Transverse colon (tissue), 4 donors: ENCODE results near the gene TTYH3. TPM values are rescaled to one million over a fixed set of nuclear protein-coding genes. Genes with fewer than 3 reads are reported as not detected.

Experiments
- DNase-seq: peaks from one replicate; pipeline ENCODE4 v3.0.0-alpha.2; 2019
- H3K27ac ChIP-seq, 4 donors: fragments of 200-600 bp; sonication (generic); 2 replicates each; pipeline ENCODE4 v1.5.1; 2016 to 2018; ENCODE audit warnings: inconsistent platforms in 4 of 4
- H3K27me3 ChIP-seq: fragments of 200-600 bp; sonication (generic); 2 replicates; pipeline ENCODE4 v1.5.1; 2017; ENCODE audit warnings: inconsistent platforms
- H3K36me3 ChIP-seq, 4 donors: fragments of 200-600 bp; sonication (generic); 2 replicates each; pipeline ENCODE4 v1.5.1; 2017 to 2019; ENCODE audit warnings: inconsistent platforms in 4 of 4
- H3K4me1 ChIP-seq, 4 donors: fragments of 200-600 bp; sonication (generic); 2 replicates each; pipeline ENCODE4 v1.5.1; 2017 to 2020; ENCODE audit warnings: inconsistent platforms in 4 of 4
- H3K4me3 ChIP-seq, 4 donors: fragments of 200-600 bp; sonication (generic); 1 replicate in 1 of 4; 2 replicates in 3 of 4; pipeline versions ENCODE4 v1.5.1 to v1.6.1; 2017 to 2019; ENCODE audit warnings: inconsistent platforms in 4 of 4
- H3K9me3 ChIP-seq, 2 donors: fragments of 200-600 bp; sonication (generic); 2 replicates each; pipeline ENCODE4 v1.5.1; 2017 to 2019; ENCODE audit warnings: inconsistent platforms in 2 of 2
- CTCF ChIP-seq, 5 experiments: fragments of 200-600 bp in 3 of 5; fragments of 450-650 bp in 2 of 5; sonication (generic) in 3 of 5; IDR thresholded peaks; 1 replicate in 2 of 5; 2 replicates in 3 of 5; pipeline ENCODE4 v1.5.1; 2016 to 2017; ENCODE audit warnings: antibody characterized with exemption in 5 of 5, inconsistent platforms in 3 of 5, mild to moderate bottlenecking in 2 of 5, moderate library complexity in 1 of 5
- EP300 ChIP-seq: sonication (generic); formaldehyde crosslinking; IDR thresholded peaks from one replicate; pipeline ENCODE4 v1.6.1; 2017; ENCODE audit warnings: antibody characterized with exemption, low read depth
- POLR2A ChIP-seq: fragments of 450-650 bp; IDR thresholded peaks from one replicate; pipeline ENCODE4 v1.6.1; 2016; ENCODE audit warnings: antibody characterized with exemption, mild to moderate bottlenecking, moderate library complexity
- POLR2AphosphoS5 ChIP-seq, 3 donors: sonication (generic); formaldehyde crosslinking; IDR thresholded peaks; one replicate each; pipeline ENCODE4 v1.6.1; 2016; ENCODE audit warnings: antibody characterized with exemption in 3 of 3
- WGBS, 2 donors: methylation state at CpG; one replicate each; pipeline ENCODE4 v1.1.5; 2018; ENCODE audit warnings: low coverage in 1 of 2; 5-methylcytosine and 5-hydroxymethylcytosine counted together
- in situ Hi-C, 4 donors: fragments of 200-750 bp; cut with MboI; loops; one replicate each; pipeline versions ENCODE4 v1.15.0 to v1.15.1; 2017; ENCODE audit warnings: low sequenced_read_pairs in 3 of 4, low pct_ligation_motif_present in 1 of 4, low pct_unique_long_range_greater_than_20kb in 1 of 4
- intact Hi-C: fragments of 100-400 bp; cut with DNase I; formaldehyde crosslinking; loops from one replicate; pipeline ENCODE4 v1.15.1; 2023; ENCODE audit warnings: low total_unique reads
- total RNA-seq, 4 donors: library from RNA; depleted of rRNA; stranded (reverse); fragments of >200 nt; gene quantifications; one replicate each; pipeline ENCODE4 v1.1.0, GENCODE V29; 2016

The TTYH3 gene
- total RNA-seq, 4 donors from 2014 or later = 11.2 to 43.6 (median 23.0) TPM

GRCh38 chr7:2603044-2603965 lies 28.5 kb upstream of the TTYH3 start:
- Histone ChIP-seq H3K4me1 (peaks cover 0 to 4% (median 0%) of the 10 kb centered on the region in 4 donors), H3K4me3 (no peak overlapping the region), H3K27ac (no peak overlapping the region), H3K9me3 (no peaks in the 10 kb centered on the region), H3K36me3 (peaks cover 0 to 13% (median 0%) of the 10 kb centered on the region in 4 donors), H3K27me3 (no peaks in the 10 kb centered on the region)
- in situ Hi-C loops = no loop called here
- WGBS, 2 donors = 88 to 91% methylated on average over 3 to 35 of the region's 35 CpGs
- no peak for TF ChIP-seq CTCF (IDR thresholded peaks at IDR 0.05)
- no peak for TF ChIP-seq EP300
- TF ChIP-seq POLR2A = no peak
- no peak for TF ChIP-seq POLR2AphosphoS5 (IDR thresholded peaks at IDR 0.05)
- intact Hi-C loops = no loop called here
- no peak for DNase-seq

DNA sequence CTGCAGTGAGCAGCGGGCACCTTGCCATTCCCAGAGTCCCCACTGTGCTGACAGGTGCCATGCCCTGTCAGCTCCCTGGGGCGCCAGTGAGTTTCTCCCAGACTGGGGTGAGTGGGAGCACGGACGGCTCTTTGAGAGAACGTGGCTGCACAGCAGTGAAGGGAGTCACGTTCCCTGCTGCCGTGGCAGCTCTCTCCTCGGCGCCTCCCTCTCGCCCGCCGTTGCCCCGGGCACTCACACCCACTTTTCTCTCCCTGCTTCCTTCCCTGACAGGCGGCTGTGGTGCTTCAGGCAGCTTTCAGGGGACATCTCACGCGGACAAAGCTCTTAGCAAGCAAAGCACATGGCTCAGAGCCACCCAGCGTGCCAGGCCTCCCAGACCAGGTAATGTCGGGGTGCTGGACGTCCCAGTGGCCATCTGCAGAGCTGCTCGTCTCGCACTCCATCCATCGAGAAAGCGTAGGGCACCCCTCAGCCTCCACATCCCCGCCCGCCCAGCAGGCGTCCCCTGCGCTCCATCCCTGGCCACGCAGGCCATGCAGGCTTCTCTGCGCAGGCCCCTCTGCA lies 27.1 kb upstream of the TTYH3 start:
- H3K9me3 ChIP-seq = no peaks in the 10 kb centered on the region
- intact Hi-C loops = no loop called here
- in situ Hi-C loops = no loop called here

GRCh38 chr7:2605608-2606538 lies 25.9 kb upstream of the TTYH3 start:
- no peaks in the 10 kb centered on the region for H3K9me3 ChIP-seq
- no peak overlapping the region for H3K27ac ChIP-seq
- no peaks in the 10 kb centered on the region for H3K27me3 ChIP-seq
- DNase-seq = no peak
- 91 to 100% methylated on average over 3 to 38 of the region's 38 CpGs for WGBS, 2 donors
- H3K4me1 ChIP-seq = peaks cover 0 to 4% (median 1%) of the 10 kb centered on the region in 4 donors
- H3K4me3 ChIP-seq = no peak overlapping the region
- no peak for TF ChIP-seq POLR2A
- TF ChIP-seq EP300 = no peak
- TF ChIP-seq POLR2AphosphoS5 (IDR thresholded peaks at IDR 0.05) = no peak
- TF ChIP-seq CTCF (IDR thresholded peaks at IDR 0.05) = no peak
- in situ Hi-C loops = no loop called here
- no peaks in the 10 kb centered on the region for H3K36me3 ChIP-seq
- intact Hi-C loops = no loop called here

More for the DNA sequence above, 27.1 kb upstream of the TTYH3 start:
- peaks cover 0 to 4% (median 1%) of the 10 kb centered on the region in 4 donors for H3K4me1 ChIP-seq
- no peak overlapping the region for H3K4me3 ChIP-seq
- no peak for DNase-seq
- H3K27ac ChIP-seq = no peak overlapping the region
- no peak for TF ChIP-seq EP300
- TF ChIP-seq POLR2AphosphoS5 (IDR thresholded peaks at IDR 0.05) = no peak
- no peak for TF ChIP-seq POLR2A
- TF ChIP-seq CTCF (IDR thresholded peaks at IDR 0.05) = no peak
- no peaks in the 10 kb centered on the region for H3K27me3 ChIP-seq
- WGBS, 2 donors = 93% methylated on average over 29 of the region's 29 CpGs; no CpG with 5 or more reads in 1 of the 2 donors
- H3K36me3 ChIP-seq = no peaks in the 10 kb centered on the region

DNA sequence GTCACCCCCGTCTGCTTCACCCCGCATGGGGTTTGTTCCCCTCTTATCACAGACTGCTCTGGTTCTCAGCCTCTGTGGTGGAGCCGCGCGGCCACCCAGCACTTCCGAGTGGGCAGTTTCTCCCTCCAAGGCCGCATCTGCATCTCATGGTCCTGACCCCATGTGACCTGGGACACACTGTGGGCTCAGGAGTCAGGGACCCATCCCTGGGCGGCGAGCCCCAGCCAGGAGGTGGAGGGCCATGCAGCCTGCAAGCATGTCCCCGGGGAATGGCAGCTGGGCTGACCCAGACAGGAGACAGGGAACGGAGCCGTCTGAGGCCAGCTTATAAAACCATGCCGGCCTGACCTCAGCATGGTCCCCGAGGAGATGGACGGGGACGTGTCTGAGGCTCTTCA lies 25.2 kb upstream of the TTYH3 start:
- WGBS, 2 donors = 88 to 100% methylated on average over 3 to 15 of the region's 16 CpGs
- TF ChIP-seq POLR2A (no peak), CTCF (IDR thresholded peaks at IDR 0.05) (no peak), POLR2AphosphoS5 (IDR thresholded peaks at IDR 0.05) (no peak), EP300 (no peak)
- H3K4me1 ChIP-seq = peaks cover 0 to 4% (median 1%) of the 10 kb centered on the region in 4 donors
- in situ Hi-C loops (no loop called here), intact Hi-C loops (no loop called here)
- no peak for DNase-seq
- no peaks in the 10 kb centered on the region for H3K27me3 ChIP-seq
- H3K9me3 ChIP-seq = no peaks in the 10 kb centered on the region
- H3K4me3 ChIP-seq = no peak overlapping the region
- H3K36me3 ChIP-seq = no peaks in the 10 kb centered on the region
- peak overlapping the region in 3 of 4 donors; percentile 19 to 59 (median 50) for H3K27ac ChIP-seq
